GM21619 (cell line): ENCODE measurements around the gene ZNF433.
A peak's percentile ranks its signal among the peaks of the same experiment; 100 is the strongest.
"Not testable (repeated sequence)": the region's sequence is repeated elsewhere in the genome, so short reads cannot be mapped to it uniquely, and the experiment has no call there.

Experiments
- ATAC-seq: cut with Tn5 transposase; IDR thresholded peaks from one replicate; pipeline ENCODE4 v1.9.1; 2021; ENCODE audit not compliant: unreplicated experiment

ZNF433 gene

DNA sequence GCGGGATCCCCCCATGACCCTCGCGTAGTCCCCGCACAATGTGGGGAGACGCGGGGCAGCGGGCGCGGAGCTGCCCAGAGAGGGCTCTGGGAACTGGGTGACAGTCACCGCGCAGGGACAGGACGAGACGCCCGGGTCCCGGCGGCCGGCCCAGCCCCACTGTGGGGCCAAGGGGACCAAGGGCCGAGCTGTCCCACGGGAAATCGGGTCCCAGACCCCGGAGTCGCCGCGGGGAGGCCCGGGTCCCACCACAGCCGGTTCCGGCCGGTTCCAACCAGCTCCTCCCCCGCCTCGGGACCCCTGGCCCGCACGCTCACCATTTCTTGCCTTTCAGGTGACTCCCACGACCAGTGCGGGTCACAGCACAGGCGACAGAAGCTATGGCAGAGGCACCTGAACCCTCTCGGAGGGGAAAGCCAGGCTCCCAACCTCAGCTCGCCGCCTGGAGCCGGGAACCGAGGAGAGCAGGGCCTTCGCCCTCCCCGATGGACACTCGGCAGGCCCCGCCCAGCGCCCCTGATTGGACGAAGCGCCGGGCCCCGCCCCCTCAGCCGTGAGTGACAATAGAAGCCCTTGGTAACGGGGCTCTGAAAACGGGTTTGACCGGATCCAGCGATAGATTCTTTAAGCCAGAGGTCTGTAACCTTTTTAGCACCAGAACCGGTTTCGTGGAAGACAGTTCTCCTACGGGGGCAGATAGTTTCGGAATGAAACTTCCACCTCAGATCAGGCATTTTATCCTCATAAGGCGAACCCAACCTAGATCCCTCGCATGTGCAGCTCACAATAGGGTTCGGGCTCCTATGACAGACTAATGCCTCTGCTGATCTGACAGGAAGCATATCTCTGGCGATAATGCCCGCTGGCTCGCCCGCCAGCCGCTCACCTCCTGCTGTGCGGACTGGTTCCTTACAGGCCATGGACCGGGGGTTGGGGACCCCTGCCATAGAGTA lies at the start of gene ZNF433:
TSS of gene ZNF433 (minus strand) at position 460 of the 953 bp plus-strand sequence. CDS start at position 320, 140 bp downstream.
- peak; percentile 91 for ATAC-seq

DNA sequence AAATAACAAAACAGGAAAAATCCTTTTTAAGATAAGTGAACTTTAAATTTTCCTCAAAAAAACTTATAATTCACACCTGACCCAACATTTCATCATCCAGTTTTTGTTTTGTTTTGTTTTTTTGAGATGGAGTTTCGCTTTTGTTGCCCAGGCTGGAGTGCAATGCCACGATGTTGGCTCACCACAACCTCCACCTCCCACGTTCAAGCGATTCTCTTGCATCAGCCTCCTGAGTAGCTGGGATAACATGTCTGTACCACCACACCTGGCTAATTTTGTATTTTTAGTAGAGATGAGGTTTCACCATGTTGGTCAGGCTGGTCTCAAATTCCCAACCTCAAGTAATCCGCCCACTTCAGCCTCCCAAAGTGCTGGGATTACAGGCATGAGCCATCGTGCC lies 47.9 kb upstream of the ZNF433 start:
- ATAC-seq = not testable (repeated sequence)

- no peak for ATAC-seq
Observed at GRCh38 chr19:12077375-12077774, 41.9 kb upstream of the ZNF433 start.

DNA sequence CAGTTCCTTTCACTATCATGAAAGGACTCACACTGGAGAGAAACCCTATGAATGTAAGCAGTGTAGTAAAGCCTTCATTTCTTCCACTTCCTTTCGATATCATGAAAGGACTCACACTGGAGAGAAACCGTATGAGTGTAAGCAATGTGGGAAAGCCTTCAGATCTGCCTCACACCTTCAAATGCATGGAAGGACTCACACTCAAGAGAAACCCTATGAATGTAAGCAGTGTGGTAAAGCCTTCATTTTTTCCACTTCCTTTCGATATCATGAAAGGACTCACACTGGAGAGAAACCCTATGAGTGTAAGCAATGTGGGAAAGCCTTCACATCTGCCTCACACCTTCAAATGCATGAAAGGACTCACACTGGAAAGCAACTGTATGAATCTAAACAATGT lies 40.9 kb upstream of the ZNF433 start:
- ATAC-seq = not testable (repeated sequence)

DNA sequence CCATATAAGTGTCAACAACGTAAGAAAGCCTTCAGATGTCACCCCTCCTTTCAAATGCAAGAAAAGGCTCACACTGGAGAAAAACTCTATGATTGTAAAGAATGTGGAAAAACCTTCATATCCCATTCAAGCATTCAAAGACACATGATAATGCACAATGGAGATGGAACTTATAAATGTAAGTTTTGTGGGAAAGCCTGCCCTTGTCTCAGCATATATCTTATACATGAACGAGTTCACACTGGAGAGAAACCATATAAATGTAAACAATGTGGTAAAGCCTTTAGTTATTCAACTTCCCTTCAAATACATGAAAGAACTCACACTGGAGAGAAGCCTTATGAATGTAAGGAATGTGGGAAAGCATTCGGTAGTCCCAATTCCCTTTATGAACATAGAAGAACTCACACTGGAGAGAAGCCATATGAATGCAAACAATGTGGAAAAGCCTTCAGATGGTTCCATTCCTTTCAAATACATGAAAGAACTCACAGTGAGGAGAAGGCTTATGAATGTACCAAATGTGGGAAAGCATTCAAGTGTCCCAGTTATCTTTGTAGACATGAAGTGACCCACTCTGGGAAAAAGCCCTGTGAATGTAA lies 40.2 kb upstream of the ZNF433 start:
- ATAC-seq = no peak

DNA sequence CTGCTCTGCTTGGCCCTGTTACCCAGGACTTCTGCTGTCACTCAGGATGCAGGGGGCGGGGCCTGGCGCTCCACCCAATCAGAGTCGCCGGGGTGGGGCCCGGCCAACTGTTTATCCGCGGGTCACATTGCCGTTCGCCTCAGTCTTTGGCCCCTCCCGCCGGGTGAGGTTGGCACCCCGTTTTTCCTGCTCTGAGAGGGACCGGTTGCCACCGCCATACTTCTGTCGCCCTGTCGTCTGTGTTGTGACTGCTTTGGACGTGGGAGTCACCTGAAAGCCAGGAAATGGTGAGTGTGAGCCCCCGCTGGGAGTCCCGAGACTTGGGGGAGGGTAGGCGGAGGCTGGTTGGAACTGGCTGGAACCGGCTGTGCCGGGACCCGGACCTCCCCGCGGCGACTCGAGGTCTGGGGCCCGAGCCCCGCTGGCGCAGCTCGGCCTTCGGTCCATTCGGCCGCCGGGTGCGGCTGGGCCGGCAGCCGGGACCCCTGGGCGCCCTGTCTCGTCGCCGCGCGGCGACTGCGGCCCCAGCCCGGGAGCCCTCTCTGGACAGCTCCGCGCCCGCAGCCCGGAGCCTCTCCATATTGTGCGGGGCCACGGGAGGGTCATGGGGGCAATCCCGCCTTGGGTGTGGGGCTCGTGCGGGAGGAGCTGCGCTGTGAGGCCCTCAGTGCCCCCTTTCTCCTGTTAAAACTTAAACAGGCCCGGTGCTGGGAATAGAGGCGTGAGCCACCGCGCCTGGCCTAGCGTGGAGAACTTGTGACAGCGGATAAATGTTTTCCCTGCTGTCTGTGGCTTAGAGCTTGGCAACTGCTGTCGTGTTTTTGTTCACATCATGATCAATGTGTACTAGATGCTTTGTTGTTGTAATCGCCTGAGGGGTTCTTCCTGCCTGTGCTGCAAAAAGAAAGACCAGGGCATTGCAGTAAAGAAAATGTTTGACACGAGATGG lies 29.4 kb upstream of the ZNF433 start, which contains the start of gene ZNF844:
TSS of gene ZNF844 (plus strand) at position 142 of the 949 bp plus-strand sequence. CDS start at position 285, 143 bp downstream.
- peak; percentile 60 for ATAC-seq

GRCh38 chr19:12055784-12056183 lies 20.3 kb upstream of the ZNF433 start:
- no peak for ATAC-seq

GRCh38 chr19:12052497-12053169 lies 17.2 kb upstream of the ZNF433 start, which contains the start of gene ZNF878:
ZNF878 (minus strand) TSS chr19:12052961; CDS start chr19:12052801, 160 bp downstream.
- peak; percentile 85 for ATAC-seq

DNA sequence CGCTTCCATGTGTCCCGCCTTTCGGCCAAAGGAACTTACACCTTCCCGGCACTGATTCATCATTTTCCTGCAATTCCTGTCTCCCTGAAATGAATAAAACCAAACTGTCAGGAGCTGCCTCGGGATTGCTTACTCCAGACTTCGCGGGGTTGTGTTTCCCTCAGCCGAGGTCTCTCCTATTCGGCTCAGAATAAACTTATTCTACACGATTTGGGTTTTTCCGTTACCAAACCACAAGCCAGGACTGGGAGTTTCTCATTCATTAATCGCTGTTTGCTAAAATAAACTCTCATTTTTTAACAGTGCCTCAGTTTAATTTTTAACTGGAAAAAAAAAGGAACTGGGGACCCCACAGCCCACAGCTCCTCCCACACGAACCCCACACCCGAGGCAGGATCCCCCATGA lies 16.6 kb upstream of the ZNF433 start:
- ATAC-seq = no peak

DNA sequence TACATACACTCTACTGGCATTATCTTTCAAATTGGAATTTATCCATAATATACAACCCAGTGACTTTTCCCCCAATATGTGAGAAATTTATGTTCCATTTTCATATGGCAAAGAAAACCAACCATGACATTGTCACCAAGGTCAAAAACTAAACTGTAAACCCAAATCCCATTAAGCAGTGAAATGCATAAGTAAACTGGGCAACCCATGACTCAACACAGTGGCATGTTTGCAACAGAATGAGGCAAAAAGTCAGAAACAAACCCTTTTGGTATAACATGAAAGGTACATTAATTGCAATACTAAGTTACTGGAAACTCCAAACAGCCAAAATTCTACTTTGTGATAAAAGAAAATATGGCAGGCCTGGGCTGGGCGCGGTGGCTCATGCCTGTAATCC lies 12.4 kb upstream of the ZNF433 start:
- ATAC-seq = no peak

DNA sequence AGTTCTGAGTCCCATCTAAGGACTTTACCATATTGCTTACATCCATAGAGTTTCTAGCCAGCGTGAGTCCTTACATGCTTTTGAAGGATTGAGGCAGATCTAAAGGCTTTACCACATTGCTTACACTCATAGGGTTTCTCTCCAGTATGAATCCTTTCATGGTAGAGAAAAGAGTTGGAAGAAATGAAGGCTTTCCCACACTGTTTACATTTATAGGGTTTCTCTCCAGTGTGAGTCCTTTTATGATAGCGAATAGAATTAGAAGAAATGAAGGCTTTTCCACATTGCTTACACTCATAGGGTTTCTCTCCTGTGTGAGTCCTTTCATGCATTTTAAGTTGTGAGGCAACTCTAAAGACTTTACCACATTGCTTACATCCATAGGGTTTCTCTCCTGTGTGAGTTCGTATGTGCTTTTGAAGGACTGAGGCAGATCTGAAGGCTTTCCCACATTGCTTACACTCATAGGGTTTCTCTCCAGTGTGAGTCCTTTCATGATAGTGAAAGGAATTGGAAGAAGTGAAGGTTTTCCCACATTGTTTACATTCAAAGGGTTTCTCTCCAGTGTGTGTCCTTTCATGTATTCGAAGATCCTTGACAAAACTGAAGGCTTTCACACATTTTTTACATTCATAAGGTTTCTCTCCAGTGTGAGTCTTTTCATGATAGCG lies 8.4 kb upstream of the ZNF433 start:
- ATAC-seq = no peak

- ATAC-seq = no peak
Observed at GRCh38 chr19:12042893-12043292, 7.4 kb upstream of the ZNF433 start.

DNA sequence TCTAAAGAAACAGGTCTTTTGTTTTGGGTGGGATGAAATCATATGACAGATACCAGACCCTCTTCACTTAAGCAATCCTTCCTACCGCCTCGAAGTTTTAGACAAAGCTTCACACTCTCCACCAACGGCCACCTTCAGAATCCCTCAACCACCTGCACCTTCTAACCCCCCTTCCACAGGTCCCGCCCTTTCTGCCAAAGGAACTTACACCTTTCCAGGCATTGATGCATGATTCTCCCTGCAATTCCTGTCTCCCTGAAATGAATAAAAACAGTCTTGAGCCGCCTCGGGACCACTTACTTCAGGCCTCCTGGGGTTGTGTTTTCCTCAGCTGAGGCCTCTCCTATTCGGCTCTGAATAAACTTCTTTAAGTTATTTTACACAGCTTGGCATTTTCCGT lies 859 bp downstream of the ZNF433 start:
- no peak for ATAC-seq

- no peak for ATAC-seq
Observed at GRCh38 chr19:12034198-12034597, 1.3 kb downstream of the ZNF433 start.

DNA sequence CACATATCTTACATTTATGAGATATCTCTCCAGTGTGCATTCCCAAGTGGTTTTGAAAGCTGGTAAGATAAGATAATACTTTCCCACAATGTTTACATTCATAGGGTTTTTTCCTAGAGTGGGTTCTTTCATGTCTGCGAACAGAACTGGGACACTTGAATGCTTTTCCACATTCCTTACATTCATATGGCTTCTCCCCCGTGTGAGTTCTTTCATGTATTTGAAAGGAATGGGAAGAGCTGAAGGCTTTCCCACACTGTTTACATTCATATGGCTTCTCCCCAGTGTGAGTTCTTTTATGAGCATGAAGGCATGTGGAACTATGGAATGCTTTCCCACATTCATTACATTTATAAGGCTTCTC lies 19.7 kb downstream of the ZNF433 start:
- ATAC-seq = no peak

GRCh38 chr19:12015015-12015752 lies 20.3 kb downstream of the ZNF433 start:
- ATAC-seq = no peak

GRCh38 chr19:12000152-12000981 lies 35.1 kb downstream of the ZNF433 start:
- ATAC-seq = peak; percentile 65

GRCh38 chr19:11995174-11995573 lies 40.3 kb downstream of the ZNF433 start:
- no peak for ATAC-seq
